NAMALWA (cell line): ENCODE measurements around the gene MMP24.
"Not testable (repeated sequence)": the region's sequence is repeated elsewhere in the genome, so short reads cannot be mapped to it uniquely, and the experiment has no call there.

Source experiments
- DNase-seq: peaks from one replicate; pipeline ENCODE4 v3.0.0-alpha.2; 2015; ENCODE audit warnings: low spot score

The MMP24 gene

DNA sequence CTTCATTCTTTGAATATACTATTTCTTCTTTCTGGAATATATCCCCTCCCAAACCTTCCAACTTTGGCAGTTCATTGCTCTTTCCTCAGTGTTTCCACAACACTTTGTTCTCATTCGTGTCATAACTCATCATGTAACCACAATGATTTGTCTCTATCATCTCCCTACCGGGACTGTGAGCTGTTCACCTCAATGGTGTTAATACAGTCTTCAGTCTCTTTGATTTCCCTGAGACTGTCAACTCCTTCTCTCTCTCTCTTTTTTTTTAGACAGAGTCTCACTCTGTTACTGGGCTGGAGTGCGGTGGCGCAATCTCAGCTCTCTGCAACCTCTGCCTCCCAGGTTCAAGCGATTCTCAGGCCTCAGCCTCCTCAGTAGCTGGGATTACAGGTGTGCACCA is 2.5 kb upstream of the MMP24 start:
- DNase-seq: no peak

- DNase-seq: no peak
Measured at GRCh38 chr20:35224536-35224935, 2.0 kb upstream of the MMP24 start.

DNA sequence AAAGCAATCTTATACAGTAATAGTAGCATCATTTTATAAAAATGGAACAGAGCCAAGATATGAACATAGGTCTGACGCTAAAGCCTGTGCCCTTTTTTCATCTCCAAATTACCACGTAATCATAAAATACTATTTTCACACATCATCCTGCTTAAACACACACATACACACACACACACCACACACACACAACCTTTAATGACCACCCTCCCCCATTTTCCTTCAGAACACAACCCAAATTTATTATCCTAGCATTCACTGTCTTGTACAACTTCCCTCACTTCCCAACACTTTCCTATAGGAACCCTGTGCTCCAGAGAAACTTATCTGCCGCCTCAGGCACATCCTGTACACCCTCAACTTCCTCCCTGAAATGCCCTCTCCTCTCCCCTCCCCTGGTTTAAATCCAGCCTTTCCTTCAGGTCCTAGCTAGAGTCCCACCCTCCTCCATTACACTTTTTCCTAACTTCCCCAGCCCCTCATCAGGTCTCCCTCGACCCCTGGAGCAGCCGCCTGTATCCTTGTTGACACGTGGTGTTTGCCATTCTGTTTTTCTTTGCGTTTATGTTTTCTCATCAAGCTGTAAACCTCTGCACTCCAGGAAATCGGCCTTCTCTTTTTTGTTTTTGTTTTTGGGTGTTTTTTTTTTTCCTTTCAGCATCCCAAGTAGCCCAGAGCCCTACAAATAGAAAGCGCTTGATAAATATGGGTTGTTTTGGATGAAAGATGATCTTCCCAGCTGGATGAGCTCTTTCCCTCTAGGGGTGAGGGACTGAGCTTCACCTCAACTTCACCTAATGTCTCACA is 968 bp upstream of the MMP24 start:
- DNase-seq: no peak

- DNase-seq: no peak
Measured at GRCh38 chr20:35226884-35227681, 593 bp downstream of the MMP24 start.

DNA sequence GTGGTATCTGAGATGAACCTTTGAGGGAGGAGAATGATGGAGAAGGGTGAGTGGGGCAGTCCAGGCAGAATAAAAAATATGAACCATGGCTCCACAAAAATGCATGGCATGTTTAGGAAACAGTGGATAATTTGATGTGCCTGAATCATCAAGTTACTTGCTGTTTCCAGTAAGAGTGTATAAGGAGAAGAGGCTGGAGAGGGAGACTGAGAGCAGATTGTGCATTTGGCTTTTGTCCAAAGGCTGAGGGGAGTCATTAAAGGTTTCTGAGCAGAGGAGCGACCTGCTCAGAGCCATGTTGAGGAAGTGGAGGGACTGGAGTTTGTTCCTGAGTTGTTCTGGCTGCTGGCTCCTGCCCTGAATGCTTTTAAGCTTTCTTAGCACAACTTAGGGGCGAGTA is 6.1 kb downstream of the MMP24 start:
- no peak for DNase-seq

DNA sequence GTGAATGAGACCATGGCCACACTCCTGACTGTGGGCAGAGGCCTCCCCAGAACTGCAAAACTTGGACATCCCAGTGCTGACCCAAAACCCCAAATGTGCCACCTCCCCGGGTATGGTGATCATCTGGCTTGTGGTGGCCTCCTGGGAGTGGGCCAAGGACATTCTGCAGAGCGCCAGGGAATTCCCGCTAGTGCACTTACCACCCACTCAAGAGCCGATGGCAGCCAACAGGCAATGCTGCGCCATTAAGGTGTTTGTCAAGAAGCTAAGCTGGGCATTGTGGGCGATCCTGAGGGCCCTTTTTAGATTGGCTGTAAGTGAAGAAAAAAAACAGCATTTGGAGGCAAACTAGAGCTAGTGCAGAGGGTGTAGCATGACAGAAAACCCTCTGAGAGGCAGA is 9.4 kb downstream of the MMP24 start:
- no peak for DNase-seq

DNA sequence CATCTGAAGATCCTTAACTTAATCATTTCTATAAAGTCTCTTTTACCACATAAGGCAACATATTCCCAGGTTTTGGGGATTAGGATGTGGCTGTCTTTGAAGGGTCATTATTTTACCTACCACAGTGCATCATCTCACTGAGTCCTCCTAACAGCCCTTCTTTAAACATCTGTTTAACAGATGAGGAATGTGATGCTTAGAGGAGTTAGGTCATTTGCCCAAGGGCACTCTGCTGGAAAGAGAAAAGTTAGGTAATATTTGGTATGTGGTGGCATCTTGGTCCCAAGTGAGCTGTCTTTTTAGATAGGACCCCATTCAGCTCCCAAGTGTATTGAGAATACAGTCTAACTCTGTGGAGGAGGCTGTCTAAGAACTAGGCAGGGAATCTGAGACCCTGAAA is 11.0 kb downstream of the MMP24 start:
- no peak for DNase-seq

- DNase-seq: no peak
Measured at GRCh38 chr20:35238170-35238569, 11.7 kb downstream of the MMP24 start.

GRCh38 chr20:35238735-35239134 is 12.2 kb downstream of the MMP24 start:
- DNase-seq: no peak

GRCh38 chr20:35240083-35240810 is 13.8 kb downstream of the MMP24 start:
- no peak for DNase-seq

- DNase-seq: no peak
Measured at GRCh38 chr20:35240811-35241293, 14.4 kb downstream of the MMP24 start.

DNA sequence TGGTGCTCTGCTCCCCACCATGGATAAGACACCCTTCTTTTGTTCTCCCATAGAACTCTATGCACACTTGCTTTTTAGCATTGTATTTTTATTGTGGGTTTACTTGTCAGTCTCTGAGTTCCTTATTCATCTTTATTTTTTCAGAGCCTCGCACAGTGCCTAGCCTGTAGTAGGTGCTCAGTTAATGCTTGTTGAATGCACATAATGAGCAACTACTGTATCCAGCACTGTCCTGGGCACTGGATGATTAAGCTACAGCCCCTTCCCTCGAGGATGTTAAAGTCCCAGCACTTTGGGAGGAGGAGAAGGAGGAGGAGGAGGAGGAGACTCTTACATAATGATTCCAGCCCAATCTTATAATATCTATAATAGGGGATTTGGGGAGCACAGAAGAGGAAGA is 16.8 kb downstream of the MMP24 start:
- DNase-seq: no peak

DNA sequence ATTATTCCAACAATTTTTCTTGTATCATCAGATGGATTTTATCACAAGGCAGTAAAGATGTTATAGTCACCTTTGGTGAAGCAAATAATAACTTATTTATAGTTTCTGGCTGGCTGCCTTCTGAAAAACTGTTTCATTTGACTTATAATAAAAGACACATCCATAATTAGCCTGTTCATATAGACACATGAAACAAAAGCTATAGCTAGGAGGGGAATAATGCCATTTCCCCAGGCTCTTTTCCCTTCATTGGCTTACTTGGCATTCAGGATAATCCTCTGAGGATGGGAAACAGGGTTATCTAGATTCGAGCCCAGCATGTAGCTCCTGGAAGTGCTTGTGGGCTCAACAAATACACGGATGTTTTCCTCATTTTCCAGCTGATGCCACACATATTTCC is 17.5 kb downstream of the MMP24 start:
- no peak for DNase-seq

GRCh38 chr20:35246723-35247122 is 20.2 kb downstream of the MMP24 start:
- no peak for DNase-seq

GRCh38 chr20:35248641-35249475 is 22.4 kb downstream of the MMP24 start:
- no peak for DNase-seq

DNA sequence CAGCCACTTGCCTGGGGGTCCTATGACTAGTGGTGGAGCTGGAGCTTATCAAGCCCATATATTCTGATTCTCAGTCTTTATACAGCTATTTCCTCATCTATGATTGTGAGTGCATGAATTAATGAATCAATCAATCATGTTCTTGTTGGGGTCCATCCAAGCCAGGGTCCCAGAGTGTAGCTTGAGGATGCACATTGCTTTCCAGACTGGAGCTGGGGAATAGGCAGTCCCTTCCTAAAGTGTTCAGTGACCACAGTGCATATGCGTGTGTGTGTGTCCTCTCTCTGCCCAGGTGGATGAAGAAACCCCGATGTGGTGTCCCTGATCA is 25.1 kb downstream of the MMP24 start:
- DNase-seq: no peak

DNA sequence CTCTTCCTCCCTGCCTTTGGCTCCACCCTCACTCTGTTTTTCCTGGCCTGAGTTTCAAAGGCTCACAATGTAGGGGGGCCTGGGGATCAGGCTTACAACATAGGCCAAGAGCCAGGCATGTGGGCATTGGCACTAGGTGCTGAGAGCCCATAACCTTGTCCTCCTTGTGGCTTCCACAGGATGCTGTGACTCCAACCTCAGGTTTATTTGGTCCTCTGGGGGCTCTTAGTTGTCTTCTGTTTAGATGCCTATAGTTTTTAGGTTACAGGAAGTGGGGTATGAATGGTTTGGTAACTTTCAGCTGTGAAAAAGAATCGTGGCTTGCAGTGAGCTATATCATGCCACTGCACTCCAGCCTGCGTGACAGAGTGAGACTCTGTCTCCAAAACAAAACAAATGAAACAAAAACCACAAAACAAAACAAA is 25.6 kb downstream of the MMP24 start:
- DNase-seq: no peak

DNA sequence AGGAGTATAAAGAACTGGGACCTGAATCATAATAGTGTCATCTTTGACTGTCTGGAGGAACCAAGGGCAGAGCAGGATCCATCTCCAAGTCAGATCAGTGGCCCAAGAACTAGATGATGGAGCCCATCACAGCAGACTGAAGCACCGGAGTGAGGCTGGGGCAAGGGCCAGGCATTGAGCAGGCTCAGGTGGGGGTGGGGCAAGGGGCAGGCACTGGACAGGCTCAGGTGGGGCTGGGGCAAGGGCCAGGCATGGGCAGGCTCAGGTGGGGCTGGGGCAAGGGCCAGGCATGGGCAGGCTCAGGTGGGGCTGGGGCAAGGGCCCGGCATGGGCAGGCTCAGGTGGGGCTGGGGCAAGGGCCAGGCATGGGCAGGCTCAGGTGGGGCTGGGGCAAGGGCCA is 26.1 kb downstream of the MMP24 start:
- not testable (repeated sequence) for DNase-seq

GRCh38 chr20:35253010-35253409 is 26.5 kb downstream of the MMP24 start:
- DNase-seq: no peak

DNA sequence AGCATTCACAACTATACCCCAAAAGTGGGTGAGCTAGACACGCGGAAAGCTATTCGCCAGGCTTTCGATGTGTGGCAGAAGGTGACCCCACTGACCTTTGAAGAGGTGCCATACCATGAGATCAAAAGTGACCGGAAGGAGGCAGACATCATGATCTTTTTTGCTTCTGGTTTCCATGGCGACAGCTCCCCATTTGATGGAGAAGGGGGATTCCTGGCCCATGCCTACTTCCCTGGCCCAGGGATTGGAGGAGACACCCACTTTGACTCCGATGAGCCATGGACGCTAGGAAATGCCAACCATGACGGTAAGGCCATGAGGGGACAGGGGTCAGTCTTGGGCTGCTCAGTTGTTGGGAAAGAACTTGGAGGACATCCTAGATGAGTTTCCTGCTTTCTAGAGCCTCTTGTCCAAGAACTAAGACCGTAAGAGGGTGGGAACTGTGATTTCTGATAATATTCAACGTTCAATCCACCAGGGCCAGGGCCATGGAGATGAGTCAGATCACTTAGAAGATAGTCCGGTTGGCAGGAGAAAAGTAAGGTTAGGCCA is 28.0 kb downstream of the MMP24 start:
- DNase-seq: no peak

- no peak for DNase-seq
Measured at GRCh38 chr20:35257175-35257909, 30.9 kb downstream of the MMP24 start.
